ENCODE measurements around the gene ZBTB40.

The ZBTB40 gene

DNA sequence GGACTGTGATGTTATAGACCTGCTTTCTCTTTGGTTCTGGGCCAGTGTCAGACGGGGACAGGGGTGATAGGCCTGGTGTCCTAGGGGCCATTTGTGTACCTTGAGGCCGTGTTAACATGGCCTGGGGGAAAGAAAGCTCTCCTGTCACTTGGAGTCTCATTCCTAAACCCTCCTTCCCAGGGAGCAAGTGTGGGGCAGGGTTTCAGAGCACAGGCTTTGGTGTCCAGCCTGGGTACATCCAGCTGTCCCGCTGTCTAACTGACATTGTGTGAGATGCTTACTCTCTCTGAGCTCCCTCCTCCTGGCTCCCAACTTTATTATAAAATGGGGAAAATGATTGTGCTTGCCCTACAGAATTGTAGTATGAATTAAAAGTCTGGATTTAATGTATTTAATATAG, 79.1 kb downstream of the ZBTB40 start:
- DNase-seq (ENCODE audit: low read depth), result no peak

DNA sequence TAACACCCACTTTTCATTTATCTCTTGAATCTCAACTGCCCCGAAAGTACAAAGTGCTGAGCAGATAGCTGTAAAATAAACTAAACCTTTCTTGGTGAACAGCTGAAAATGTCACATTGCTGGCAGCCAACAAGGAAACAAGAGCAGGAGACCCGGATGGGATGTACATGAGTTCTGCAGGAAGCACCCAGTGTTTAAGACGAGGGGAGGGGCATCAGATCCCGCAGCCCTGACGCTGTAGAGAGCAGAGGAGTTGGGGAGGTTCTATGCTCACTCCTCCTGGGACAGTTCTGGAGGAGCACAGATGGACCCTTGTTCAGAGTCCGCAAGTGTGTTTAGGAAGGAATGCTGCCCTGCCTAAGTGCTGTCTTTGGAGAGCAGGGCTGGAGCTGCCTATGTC, 79.6 kb downstream of the ZBTB40 start:
- DNase-seq (ENCODE audit: low read depth), result no peak

DNA sequence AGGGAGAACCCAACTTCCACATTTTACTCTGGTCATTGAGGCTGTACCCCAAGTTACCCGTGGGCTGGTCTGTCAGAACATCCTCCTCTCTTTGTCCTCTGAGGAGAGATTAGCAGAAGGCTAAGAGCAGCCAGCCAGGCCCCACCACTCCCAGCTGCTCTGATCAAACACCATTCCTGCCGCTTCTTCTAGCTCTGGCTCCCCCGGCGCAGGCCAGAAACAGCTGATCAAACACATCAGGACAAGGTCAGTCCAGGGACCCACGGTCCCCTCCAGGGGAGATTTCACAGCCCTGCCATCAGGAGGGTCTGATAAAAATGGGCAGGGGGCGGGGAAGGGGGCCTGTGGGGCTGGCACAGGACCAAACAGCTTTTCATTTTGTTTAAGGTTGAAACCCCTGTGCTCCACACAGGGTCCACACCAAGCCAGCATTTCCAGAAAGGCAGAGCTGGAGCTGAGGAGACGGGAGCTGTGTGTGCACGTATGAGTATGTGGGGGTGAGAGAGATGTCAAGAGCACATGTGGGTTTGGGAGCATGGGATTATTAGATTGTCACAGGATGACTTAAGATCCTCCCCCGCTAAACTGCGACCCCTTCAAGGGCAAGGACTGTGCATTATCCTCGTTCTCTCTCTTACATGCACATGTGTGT, 81.7 kb downstream of the ZBTB40 start:
- DNase-seq (ENCODE audit: low read depth), result no peak

DNA sequence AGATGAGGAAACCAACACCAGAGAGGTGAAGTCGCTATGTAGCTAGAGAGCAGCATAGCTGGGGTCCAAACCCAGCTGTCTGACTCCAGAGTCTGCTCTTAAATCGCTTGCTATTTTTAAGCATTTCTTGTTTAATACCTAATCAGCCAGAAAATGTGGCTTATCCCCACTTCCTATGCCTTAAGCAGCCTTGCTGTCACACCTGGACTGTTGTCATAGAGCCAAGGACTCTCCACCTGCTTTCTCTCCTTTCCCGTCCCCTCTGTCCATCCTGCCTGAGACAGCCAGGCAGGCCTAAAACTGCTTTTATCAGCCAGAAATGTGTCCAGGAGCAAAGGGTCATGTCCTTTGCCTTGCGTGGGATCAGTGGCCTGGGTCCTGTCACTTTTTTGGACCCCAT, 83.3 kb downstream of the ZBTB40 start:
- no peak for DNase-seq (ENCODE audit: low read depth)

DNA sequence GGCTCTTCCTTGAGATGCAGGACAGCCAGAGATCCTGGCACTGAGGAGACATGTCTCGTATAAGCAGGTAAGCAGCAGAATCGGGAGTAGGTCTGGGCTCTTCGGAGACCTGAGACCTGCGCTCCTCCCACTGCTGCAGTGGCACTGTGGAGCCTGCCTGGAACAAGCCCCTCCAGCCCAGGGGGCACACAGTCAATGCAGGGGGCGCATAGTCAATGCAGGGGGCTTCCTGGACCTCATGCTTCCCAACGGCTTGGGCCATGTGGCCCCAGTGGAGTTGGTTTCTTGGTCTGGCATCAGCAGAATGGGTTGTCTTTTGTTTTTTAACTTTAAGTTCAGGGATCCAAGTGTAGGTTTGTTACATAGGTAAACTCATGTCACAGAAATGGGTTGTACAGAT, 83.7 kb downstream of the ZBTB40 start:
- no peak for DNase-seq (ENCODE audit: low read depth)

DNA sequence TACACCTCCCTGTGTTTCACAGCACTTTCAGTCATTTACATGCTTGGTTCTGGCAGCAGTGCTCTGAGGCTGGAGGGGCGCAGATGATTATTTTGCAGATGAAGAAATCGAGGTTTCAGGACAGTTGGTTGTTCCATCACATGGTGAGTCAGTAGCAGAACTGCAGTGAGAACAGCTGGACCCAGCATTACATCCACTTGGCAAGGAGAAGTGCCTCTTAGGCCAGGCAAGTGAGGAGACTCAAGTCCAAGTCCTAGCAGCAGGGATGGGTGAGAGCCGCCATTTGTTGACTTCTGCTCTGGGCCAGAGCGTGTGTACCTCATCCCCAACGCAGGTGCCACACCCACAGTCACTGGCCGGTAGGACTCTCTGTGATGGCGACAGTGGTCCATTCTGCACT, 84.9 kb downstream of the ZBTB40 start:
- DNase-seq (ENCODE audit: low read depth), result no peak

DNA sequence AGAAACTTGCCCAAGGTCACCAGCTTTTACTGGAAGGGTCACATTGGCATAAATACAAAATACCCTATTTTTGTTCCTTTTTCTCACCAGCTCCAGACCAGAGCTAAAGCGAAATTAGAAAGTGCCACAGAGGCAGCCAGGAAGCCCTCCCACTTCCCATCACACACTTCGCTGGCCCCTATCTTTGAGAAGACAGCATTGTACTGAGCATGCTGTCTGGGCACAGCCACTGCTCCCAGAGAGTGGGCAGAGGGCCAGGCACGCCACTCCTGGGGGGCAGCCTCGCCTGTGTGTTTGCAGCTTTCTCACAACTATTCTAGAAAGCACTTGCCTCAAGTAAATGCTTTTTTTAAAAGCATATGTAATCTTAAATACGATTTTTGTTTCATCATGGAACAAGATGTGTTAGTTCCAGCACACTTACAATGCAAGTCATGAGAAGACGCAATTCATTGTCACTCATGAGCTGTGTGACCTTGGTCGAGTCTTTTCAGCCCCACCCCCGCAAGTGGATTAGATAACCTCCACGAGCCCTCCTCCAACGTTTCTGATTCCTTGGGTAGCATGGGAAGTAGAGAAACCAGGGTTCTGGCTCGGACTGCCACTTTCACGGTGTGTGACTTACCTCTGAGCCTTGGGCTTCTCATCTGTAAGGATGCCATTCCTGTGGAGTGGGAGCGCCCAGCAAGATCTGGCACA, 85.9 kb downstream of the ZBTB40 start:
- no peak for DNase-seq (ENCODE audit: low read depth)

DNA sequence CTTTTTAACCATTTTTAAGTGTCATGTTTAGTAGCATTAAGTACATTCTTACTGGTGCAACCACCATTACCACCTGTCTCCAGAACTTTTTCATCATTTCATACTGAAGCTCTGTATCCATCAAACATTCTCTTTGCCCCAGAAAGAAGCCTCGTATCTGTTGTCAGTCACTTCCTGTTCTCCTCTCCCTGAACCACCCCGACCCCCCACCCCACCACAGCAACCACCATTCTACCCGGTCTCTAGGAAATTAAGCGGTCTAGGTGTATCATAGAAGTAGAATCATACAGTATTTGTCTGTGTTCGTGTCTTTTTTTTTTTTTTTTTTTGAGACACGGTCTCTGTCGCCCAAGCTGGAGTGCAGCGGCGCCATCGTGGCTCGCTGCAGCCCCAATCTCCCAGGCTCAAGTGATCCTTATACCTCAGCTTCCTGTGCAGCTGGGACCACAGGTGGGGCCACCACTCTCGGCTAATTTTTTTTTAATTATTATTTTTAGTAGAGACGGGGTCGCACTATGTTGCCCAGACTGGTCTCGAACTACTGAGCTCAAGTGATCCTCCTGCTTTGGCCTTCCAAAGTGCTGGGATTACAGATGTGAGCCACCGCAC, 88.0 kb downstream of the ZBTB40 start:
- no peak for DNase-seq (ENCODE audit: low read depth)

DNA sequence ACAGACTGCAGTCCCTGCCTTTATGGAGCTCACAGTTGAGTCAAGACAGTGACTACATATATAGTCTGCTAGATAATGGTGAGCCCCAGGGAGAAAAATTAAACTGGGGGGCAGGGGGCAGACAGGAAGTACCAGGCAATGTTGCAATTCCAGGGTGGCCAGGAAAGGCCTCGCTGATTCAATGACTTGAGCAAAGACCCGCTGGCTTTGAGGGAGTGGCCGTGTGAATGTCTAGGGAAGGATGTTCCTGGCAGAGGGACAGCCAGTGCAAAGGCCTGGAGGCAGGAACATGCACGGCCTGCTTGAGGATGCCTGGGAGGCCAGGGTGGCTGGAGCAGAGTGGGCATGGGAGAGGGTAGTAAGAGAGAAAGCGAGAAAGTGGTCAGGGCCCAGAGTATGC, 88.7 kb downstream of the ZBTB40 start:
- no peak for DNase-seq (ENCODE audit: low read depth)

DNA sequence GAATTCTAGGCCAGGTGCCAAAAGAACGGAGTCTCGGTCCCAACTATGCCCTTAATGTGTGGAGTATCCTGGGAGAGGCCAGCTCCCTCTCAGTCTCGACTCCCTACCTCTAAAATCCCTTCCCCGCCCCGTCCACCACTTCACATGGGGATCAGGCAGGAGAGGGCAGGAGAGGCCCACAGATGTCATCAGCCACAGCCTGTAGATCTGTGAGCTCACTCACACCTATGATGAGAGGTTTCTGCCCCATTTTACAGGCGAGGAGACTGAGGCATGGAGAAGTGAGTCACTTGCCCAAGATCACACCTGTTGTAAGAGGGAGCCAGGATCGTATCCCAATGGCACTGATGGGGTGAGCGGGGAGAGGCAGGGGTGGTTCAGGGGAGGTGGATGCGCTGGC, 91.2 kb downstream of the ZBTB40 start:
- no peak for DNase-seq (ENCODE audit: low read depth)

DNA sequence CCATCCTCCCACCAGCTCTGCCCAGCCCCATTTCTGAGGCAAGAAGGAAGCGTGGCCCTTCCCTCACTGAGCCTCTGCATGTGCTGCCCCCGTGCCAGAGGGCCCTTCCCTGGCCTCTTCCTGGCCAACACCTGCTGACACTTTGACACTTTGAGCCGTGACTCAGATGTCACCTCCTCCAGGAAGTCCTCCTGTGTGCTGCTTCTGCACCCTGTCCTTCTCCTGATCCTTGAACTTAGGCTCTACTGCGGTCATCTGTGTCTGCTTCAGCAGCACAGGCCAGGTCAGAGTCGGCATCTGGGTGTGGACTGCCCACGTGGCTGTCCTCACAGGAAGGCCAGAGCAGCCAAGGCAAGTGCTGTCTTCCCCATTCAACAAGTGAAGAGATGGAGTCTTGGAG, 92.0 kb downstream of the ZBTB40 start:
- no peak for DNase-seq (ENCODE audit: low read depth)

DNA sequence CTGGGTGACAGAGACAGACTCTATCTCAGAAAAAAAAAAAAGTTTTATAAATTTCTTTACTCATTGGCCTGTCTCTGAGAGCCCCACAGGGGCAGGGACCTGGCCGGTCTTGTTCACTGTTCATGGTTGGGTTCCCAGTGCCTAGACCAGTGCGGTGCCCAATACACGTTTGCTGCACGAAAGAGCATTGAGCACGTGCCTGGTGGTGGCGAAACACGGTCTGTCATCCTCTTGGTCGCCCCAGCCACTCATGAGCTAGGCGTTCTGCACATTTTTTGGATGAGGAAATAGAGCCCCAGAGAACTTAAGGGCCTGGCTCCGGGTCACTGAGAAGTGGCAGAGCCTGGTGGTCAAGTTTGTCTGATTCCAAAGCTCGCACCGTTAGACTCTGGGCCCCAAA, 93.0 kb downstream of the ZBTB40 start:
- DNase-seq (ENCODE audit: low read depth), result no peak

DNA sequence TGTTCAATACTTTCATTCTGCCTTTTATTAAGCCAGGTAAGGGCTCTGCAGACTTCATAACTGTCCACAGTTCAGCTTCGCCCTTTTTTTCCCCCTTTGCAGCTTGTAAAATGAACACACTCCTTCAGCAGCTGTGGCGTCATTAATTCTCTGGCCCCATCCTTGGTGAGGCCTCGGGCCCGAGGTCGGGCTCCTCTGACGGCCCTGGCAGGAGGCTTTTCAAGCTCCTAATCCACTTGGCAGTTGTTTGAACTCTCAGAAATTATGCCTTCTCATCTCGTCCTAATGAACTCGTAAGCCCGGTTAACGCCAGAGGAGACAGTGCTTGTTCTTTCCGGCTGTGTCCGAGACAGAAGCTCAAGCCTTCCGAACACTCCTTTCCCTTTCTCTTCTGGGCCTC, 93.5 kb downstream of the ZBTB40 start:
- DNase-seq (ENCODE audit: low read depth), result no peak

DNA sequence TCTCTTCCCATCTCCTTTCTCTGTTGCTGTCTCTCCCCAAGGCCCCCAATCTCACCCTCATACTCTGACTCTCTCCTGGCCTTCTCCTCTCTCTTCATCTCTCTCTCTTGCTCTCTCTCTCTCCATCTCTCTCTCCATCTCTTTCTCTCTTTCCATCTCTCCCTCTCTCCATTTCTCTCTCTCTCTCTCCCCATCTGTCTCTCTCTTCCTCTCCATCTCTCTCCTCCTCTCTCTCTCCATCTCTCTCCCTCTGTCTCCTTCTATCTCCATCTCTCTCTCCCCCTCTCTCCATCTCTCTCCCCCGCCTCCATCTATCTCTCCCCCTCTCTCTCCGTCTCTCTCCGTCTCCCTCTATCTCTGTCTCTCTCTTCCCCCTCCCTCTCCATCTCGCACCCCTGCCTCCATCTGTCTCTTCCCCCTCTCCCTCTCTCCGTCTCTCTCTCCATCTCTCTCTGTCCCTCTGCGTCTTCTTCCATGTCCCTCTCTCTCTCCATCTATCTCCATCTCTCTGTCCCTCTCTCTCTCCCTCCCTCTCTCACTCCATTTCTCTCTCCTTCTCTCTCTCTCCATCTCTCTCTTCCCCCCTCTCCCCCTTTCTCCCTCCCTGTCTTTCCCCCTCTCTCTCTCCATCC, 95.7 kb downstream of the ZBTB40 start:
- DNase-seq (ENCODE audit: low read depth), result no peak

DNA sequence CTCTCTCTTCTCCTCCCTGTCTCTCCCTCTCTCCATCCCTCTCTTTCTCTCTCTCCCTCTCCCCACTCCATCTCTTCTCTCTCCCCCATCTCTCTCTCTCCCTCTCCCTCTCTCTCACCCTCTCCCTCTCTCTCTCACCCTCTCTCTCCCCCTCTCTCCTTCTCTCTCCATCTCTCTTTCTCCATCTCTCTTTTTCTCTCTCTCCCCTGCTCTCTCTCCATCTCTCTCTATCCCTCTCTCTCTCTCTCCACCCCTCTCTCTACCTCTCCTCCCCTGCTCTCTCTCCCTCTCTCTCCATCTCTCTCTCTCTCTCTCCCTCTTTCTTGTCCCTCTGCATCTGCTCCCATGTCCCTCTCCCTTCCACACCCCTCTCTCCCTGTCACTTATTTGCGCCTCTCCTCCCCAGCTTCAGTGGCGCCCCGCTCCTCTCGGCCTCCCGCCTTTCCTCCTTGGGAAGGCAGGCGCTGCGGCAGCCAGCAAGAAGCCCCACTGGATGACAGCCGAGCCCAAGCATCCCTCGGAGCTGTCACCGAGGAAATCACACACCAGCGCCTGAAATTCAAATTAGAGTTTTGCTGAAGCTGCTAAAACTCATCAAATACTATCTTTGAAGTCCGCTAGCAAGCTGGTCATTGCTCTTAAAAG, 96.3 kb downstream of the ZBTB40 start:
- DNase-seq (ENCODE audit: low read depth), result no peak

DNA sequence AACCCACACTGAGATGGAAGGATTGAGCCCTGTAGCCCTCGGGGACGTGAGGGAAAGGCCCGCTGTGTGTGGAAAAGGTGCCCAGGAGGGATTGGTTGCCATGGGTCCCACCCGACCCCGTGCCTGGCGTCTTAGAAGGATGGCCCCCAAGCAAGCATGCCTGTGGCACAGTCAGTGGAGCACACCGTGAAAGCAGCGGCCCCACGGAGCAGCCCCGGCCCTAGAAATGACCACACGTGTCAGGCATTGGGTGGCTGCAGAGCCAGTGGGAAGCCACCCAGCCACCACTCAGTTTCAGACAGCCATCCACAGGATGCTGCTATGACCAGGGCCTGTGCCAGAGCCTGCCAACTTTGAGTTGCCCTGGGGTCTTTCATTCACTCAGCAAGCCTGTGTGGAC, 98.4 kb downstream of the ZBTB40 start:
- no peak for DNase-seq (ENCODE audit: low read depth)

DNA sequence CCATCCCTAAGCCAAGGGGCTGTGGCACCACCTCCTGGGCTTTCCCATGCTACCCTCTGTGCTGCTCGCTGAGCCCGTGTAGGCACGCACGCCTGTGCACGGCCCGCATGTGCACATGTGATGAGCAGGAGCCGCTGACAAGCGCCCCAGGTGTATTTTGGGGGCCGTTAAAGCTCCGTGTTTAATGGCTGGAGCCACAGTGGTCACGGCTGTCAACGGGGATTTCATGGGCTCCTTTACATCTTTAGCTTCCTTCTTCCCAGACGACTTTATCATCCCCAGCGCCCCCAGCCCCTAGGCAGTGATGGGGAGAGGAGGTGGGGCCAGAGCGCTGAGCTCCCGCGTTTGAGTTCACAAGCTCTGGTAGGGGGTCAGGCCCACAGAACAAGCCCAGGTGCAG, 99.9 kb downstream of the ZBTB40 start:
- DNase-seq (ENCODE audit: low read depth), result no peak

DNA sequence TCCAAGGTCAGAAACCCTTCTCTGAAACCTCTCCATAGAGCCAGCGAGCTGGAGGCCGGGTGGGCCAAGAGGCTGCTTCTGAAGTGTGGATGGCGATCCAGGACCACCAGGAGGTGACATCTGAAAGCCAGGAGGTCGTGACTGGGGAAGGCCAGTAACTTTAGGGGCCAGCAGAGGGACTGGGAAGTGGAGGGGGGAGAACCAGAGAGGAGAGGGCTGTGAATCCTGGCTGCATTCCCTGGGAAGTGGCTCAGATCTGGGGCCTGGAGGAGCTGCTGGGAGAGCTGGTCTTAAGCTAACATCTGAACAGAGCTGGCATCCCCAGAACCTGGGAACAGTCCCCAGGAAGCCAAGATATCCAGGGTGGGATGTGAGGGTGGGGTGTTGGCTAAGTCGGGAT, 100.4 kb downstream of the ZBTB40 start:
- DNase-seq (ENCODE audit: low read depth), result no peak

DNA sequence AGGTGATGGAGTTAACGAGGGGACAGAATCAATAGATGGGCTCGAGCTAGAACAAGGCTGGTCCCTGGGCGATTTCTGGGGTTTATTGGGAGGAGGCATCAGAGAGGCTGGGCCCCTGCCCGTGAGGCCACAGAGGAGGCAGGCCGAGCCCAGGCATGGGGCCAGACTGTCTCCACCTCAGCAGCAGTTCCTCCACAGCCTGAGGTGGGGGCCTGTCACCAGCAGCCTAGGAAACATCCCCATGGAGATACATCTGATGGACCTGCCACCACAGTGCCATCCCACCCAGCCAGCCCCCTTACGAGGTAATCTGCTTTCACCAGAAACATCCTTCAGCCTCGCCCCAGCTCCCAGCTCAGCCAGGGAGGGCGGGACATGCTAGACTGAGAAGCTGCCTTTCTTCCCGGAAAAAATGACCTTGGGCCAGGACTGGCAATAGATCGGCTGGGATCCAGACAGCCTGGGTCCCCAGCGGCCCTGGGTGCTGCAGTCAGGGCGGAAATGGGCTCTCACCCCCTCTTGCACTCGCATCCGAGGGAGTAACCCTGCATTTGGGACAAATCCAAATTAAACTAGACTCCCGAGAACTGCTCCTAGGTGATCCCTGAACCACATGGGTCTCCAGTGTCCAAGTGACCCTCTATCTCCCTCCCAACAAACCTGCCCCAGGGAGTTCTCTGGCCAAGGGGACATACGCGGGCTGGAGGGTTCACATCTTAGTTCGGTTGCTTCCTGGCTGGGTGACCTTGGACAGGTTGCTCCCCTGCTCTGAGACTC, 101.6 kb downstream of the ZBTB40 start:
- DNase-seq (ENCODE audit: low read depth), result no peak

DNA sequence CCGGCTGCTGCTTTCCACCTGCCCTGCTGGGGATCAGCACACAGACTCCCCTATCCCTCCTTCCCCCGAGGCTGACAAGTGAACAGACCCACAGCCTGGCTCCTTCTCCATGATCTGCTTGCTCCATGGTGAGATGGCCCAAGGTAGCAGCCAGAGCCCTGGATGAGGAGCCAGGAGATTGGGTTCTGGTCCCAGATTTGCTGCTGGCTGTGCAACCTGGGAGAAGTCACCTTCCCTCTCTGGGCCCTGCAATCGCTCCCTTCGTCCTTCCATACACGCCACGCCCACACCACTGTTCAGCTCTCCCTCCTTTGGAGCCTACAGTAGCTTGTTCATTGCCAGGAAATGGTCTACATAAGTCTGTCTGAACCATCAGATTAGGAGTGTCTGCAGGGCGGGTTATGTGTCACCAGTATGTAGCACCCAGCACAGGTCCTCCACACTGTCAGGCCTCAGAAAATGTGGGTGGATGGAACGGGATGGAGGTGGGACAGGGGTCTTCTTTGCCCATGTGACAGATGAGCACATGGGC, 102.4 kb downstream of the ZBTB40 start:
- no peak for DNase-seq (ENCODE audit: low read depth)

DNA sequence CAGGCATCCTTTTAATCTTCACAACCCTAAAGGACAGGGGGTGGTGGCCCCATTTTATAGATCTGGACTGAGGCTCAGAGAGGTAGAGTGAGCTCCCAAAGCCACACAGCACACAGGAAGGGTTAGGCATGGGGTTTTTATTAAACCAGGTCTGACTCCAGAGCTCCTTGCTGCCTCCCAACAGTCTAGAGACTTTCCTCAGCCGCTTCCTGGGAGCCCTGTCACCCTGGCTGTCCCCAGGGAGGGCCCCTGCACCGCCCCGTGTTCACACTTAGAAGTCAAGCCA, 103.7 kb downstream of the ZBTB40 start:
- no peak for DNase-seq (ENCODE audit: low read depth)

Measured in HS-5 (cell line).